ENCODE measurements around the gene GSS. TPM values are rescaled to one million over a fixed set of nuclear protein-coding genes. Genes with fewer than 3 reads are reported as not detected.

GSS gene
- polyA plus RNA-seq, 3 donors = 30.4 to 52.9 (median 34.0) TPM

DNA sequence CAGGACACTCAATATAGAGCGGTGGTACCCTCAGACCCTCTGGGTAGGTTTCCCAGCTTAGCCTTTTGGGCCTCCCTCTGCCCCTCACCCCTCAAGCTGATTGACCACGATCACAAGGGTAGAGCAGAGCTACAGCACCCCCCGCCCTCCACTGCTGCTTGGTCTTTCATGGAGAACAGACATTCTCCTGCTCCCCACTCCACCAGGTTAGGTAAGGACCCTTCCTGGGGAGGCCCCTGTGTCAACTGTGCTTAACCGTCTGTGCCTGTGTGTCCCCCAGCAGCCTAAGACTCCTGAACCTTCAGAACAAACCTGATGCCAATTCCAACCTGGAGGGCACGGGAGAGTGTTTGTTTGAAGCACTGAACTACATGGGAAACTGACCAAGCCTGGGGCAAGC is 11.8 kb upstream of the GSS start:
- Histone ChIP-seq H2AFZ (ENCODE audit: insufficient read depth, low read depth, low read length, poor library complexity, severe bottlenecking) (no peak overlapping the region), H3K9me3 (replicated peaks in 1 of 2; ENCODE audit: control insufficient read depth in 1 of 2, insufficient read depth in 1 of 2, low read length in 2 of 2) (no peaks in the 10 kb centered on the region), H4K20me1 (ENCODE audit: insufficient read depth, low read length) (no peaks in the 10 kb centered on the region), H3K79me2 (ENCODE audit: insufficient read depth, low read length) (no peaks in the 10 kb centered on the region), H3K27me3 (ENCODE audit: control insufficient read depth in 2 of 2, insufficient read depth in 2 of 2, low read length in 2 of 2) (no peaks in the 10 kb centered on the region), H3K27ac (ENCODE audit: low read depth in 1 of 2, low read length in 2 of 2) (no peak overlapping the region), H3K4me2 (replicated peaks; ENCODE audit: extremely low read depth, low read length, poor library complexity, severe bottlenecking) (no peak overlapping the region), H3K4me1 (ENCODE audit: control insufficient read depth in 1 of 2, insufficient read depth in 2 of 2, low read length in 2 of 2) (no peaks in the 10 kb centered on the region), H3K9ac (ENCODE audit: insufficient read depth, low read length, poor library complexity, severe bottlenecking) (no peak overlapping the region), H3K36me3 (replicated peaks in 1 of 2; ENCODE audit: control insufficient read depth in 1 of 2, insufficient read depth in 2 of 2, low read length in 2 of 2) (no peaks in the 10 kb centered on the region), H3K4me3 (replicated peaks in 1 of 3; ENCODE audit: low read depth in 2 of 3, low read length in 3 of 3) (no peak overlapping the region)
- peaks cover 0 to 3% (median 0%) of the 10 kb centered on the region in 7 donors for H3K9me3 Mint-ChIP-seq
- H3K27me3 Mint-ChIP-seq (ENCODE audit: low read depth in 3 of 3) = peaks cover 0 to 2% (median 0%) of the 10 kb centered on the region in 3 donors
- H3K36me3 Mint-ChIP-seq = no peaks in the 10 kb centered on the region
- DNase-seq = no peak
- H3K4me1 Mint-ChIP-seq = no peaks in the 10 kb centered on the region
- intact Hi-C loops (cut with micrococcal nuclease) = no loop called here
- 94% methylated on average over 5 of the region's 5 CpGs for WGBS (ENCODE audit: insufficient coverage)
- H3K4me3 Mint-ChIP-seq = no peak overlapping the region
- no peak overlapping the region for H3K27ac Mint-ChIP-seq
- TF ChIP-seq, protein P1, sequence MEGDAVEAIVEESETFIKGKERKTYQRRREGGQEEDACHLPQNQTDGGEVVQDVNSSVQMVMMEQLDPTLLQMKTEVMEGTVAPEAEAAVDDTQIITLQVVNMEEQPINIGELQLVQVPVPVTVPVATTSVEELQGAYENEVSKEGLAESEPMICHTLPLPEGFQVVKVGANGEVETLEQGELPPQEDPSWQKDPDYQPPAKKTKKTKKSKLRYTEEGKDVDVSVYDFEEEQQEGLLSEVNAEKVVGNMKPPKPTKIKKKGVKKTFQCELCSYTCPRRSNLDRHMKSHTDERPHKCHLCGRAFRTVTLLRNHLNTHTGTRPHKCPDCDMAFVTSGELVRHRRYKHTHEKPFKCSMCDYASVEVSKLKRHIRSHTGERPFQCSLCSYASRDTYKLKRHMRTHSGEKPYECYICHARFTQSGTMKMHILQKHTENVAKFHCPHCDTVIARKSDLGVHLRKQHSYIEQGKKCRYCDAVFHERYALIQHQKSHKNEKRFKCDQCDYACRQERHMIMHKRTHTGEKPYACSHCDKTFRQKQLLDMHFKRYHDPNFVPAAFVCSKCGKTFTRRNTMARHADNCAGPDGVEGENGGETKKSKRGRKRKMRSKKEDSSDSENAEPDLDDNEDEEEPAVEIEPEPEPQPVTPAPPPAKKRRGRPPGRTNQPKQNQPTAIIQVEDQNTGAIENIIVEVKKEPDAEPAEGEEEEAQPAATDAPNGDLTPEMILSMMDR (IDR thresholded peaks at IDR 0.05) = no peak

DNA sequence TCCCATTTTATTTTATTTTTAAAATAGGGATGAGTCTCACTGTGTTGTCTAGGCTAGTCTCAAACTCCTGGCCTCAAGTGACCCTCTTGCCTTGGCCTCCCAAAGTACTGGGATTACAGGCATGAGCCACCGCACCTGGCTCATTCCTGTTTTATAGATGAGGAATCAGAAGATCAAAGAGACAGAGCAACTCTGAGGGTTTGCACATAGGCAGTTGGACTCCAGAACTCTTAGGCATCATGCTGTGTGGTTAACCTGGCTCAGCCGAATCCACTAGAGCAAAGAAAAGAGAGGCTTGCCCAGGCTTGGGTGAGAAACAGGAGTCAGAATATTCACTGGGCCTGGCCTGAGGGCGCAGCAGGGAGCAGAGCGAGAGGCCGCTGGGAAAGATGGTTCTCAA is 9.4 kb upstream of the GSS start:
- intact Hi-C loops (cut with micrococcal nuclease) = no loop called here
- Mint-ChIP-seq H3K4me3 (no peak overlapping the region), H3K9me3 (peaks cover 0 to 3% (median 0%) of the 10 kb centered on the region in 7 donors), H3K27me3 (ENCODE audit: low read depth in 3 of 3) (peaks cover 0 to 2% (median 0%) of the 10 kb centered on the region in 3 donors), H3K27ac (no peak overlapping the region), H3K36me3 (no peaks in the 10 kb centered on the region), H3K4me1 (peaks cover 4% of the 10 kb centered on the region)
- Histone ChIP-seq H3K9ac (ENCODE audit: insufficient read depth, low read length, poor library complexity, severe bottlenecking) (no peak overlapping the region), H3K4me2 (replicated peaks; ENCODE audit: extremely low read depth, low read length, poor library complexity, severe bottlenecking) (no peak overlapping the region), H2AFZ (ENCODE audit: insufficient read depth, low read depth, low read length, poor library complexity, severe bottlenecking) (no peak overlapping the region), H3K4me3 (replicated peaks in 1 of 3; ENCODE audit: low read depth in 2 of 3, low read length in 3 of 3) (no peak overlapping the region), H3K4me1 (ENCODE audit: control insufficient read depth in 1 of 2, insufficient read depth in 2 of 2, low read length in 2 of 2) (no peaks in the 10 kb centered on the region), H3K27me3 (ENCODE audit: control insufficient read depth in 2 of 2, insufficient read depth in 2 of 2, low read length in 2 of 2) (no peaks in the 10 kb centered on the region), H3K27ac (ENCODE audit: low read depth in 1 of 2, low read length in 2 of 2) (no peak overlapping the region), H4K20me1 (ENCODE audit: insufficient read depth, low read length) (no peaks in the 10 kb centered on the region), H3K79me2 (ENCODE audit: insufficient read depth, low read length) (no peaks in the 10 kb centered on the region), H3K9me3 (replicated peaks in 1 of 2; ENCODE audit: control insufficient read depth in 1 of 2, insufficient read depth in 1 of 2, low read length in 2 of 2) (no peaks in the 10 kb centered on the region), H3K36me3 (replicated peaks in 1 of 2; ENCODE audit: control insufficient read depth in 1 of 2, insufficient read depth in 2 of 2, low read length in 2 of 2) (no peaks in the 10 kb centered on the region)
- no peak for DNase-seq
- TF ChIP-seq, protein P1 (IDR thresholded peaks at IDR 0.05) = no peak
- WGBS (ENCODE audit: insufficient coverage) = 100% methylated on average over 5 of the region's 5 CpGs

Data from CD14-positive monocyte (primary cell).